Colonic mucosa (tissue), 4 donors: ENCODE results near the gene ECT2L. TPM values are rescaled to one million over a fixed set of nuclear protein-coding genes. Genes with fewer than 3 reads are reported as not detected.

Experiments
- DNase-seq: peaks from one replicate; pipeline ENCODE4 v3.0.0-alpha.2; 2020
- H3K27ac ChIP-seq: fragments of 200-600 bp; one replicate; pipeline ENCODE4 v1.8.0; 2021
- H3K27me3 ChIP-seq: fragments of 200-600 bp; one replicate; pipeline ENCODE4 v1.8.0; 2021
- H3K36me3 ChIP-seq: fragments of 200-600 bp; one replicate; pipeline ENCODE4 v1.8.0; 2021
- H3K4me1 ChIP-seq: fragments of 200-600 bp; one replicate; pipeline ENCODE4 v1.8.0; 2021; ENCODE audit warnings: mild to moderate bottlenecking
- H3K4me3 ChIP-seq: fragments of 200-600 bp; one replicate; pipeline ENCODE4 v1.8.0; 2021
- H3K9ac ChIP-seq, 2 donors: one replicate each; pipeline ENCODE4 v1.7.0; 2013; ENCODE audit warnings: control low read depth in 2 of 2, low read depth in 2 of 2, low read length in 2 of 2
- H3K9me3 ChIP-seq: fragments of 200-600 bp; one replicate; pipeline ENCODE4 v1.8.0; 2021
- intact Hi-C: fragments of 100-400 bp; cut with DNase I; formaldehyde crosslinking; loops from one replicate; pipeline ENCODE4 v1.14.1; 2022
- total RNA-seq, 2 donors: library from RNA; stranded (reverse); fragmentation: NEBNext Ultra II Directional in 1 of 2; extraction: Animal tissue kit (Norgen Biotek cat#: 25700) in 1 of 2; gene quantifications; one replicate each; pipeline ENCODE4 v1.2.1, GENCODE V29; 2021
- TF ChIP-seq, protein P1 (sequence below): fragments of 200-600 bp; IDR thresholded peaks from one replicate; pipeline ENCODE4 v1.8.0; 2022; ENCODE audit warnings: antibody characterized with exemption, mild to moderate bottlenecking
- donor health status: healthy.
- donor health status: DM: no; HTN: no; CAD: no.
- donor health status: DM: no; HTN: no; CAD: no.

The ECT2L gene
- total RNA-seq, 2 donors from 2014 or later: not detected

- TF ChIP-seq, protein P1, sequence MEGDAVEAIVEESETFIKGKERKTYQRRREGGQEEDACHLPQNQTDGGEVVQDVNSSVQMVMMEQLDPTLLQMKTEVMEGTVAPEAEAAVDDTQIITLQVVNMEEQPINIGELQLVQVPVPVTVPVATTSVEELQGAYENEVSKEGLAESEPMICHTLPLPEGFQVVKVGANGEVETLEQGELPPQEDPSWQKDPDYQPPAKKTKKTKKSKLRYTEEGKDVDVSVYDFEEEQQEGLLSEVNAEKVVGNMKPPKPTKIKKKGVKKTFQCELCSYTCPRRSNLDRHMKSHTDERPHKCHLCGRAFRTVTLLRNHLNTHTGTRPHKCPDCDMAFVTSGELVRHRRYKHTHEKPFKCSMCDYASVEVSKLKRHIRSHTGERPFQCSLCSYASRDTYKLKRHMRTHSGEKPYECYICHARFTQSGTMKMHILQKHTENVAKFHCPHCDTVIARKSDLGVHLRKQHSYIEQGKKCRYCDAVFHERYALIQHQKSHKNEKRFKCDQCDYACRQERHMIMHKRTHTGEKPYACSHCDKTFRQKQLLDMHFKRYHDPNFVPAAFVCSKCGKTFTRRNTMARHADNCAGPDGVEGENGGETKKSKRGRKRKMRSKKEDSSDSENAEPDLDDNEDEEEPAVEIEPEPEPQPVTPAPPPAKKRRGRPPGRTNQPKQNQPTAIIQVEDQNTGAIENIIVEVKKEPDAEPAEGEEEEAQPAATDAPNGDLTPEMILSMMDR: no peak
- H3K9me3 ChIP-seq: no peaks in the 10 kb centered on the region
- no peak overlapping the region for H3K4me3 ChIP-seq
- H3K27me3 ChIP-seq: no peaks in the 10 kb centered on the region
- intact Hi-C loops: no loop called here
- H3K27ac ChIP-seq: no peak overlapping the region
- H3K36me3 ChIP-seq: no peaks in the 10 kb centered on the region
- H3K9ac ChIP-seq: no peak overlapping the region
- peaks cover 4% of the 10 kb centered on the region for H3K4me1 ChIP-seq
- DNase-seq: no peak
Observed at GRCh38 chr6:138953451-138953850, 157.6 kb downstream of the ECT2L start.

Other genes starting within 250 kb of the ECT2L start
- 10 to 100 TPM; 13.3 to 30.7 TPM for gene CCDC28A, start 22.3 kb upstream of the ECT2L start, total RNA-seq
- gene REPS1, start 192.2 kb downstream of the ECT2L start, total RNA-seq: 10 to 100 TPM; 36.1 to 37.3 TPM
- gene ABRACL, start 232.7 kb downstream of the ECT2L start, total RNA-seq: 10 to 100 TPM; 64.7 to 90.6 TPM